ENCODE measurements around the gene MAMSTR.

DNA sequence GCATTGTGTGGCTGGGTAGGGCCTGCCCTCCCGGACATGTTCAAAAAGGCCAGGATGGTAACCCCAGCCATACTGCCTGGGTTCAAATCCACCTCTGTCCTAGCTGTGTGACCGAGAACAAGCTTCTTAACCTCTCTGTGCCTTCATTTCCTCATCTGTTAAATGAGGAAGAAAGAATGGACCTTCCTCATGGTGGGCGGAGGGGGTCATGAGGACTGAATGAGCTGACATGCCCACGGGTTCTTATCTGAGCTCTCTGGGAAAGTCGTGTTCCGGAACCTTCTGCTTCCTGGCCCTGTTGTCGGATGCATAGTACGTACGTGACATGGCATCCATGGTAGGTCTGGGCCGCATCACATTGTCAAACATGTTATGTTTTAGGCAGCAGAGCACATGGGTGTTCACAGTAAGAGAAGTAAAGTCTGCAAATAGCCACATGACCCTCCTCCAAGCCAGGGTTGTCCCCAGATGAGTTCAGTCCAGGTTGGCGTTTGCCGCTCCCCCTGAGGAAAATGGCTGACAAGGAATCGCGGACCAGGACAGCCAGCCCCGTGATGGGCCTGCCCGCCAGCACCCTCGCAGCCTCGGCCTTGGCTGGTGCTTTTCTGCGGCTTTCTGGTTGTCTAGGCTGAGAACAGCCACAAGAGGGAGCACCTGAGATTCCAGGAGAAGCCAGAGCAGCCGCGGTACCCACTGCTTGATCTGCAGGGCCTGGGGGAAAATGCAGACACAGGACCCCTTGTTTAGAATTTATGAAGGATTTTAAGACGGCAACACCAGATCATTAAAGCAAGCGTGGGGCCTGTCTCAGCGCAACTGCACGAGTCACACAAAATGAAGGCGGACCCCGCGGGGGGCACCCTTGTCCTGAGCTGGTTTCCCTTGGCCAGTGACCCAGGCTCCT, 44.4 kb downstream of the MAMSTR start:
- TF ChIP-seq BHLHE40 (IDR thresholded peaks at IDR 0.05; ENCODE audit: borderline replicate concordance) (no peak), FOXM1 (IDR thresholded peaks at IDR 0.05; ENCODE audit: borderline replicate concordance) (no peak), NFRKB (IDR thresholded peaks at IDR 0.05) (no peak), FOXA1 (IDR thresholded peaks at IDR 0.05) (no peak), SUZ12 (IDR thresholded peaks at IDR 0.05) (no peak), CTBP1 (IDR thresholded peaks at IDR 0.05; ENCODE audit: borderline replicate concordance) (no peak), ELF4 (IDR thresholded peaks at IDR 0.05) (no peak), L3MBTL2 (conservative IDR thresholded peaks at IDR 0.05) (no peak), SP1 (IDR thresholded peaks at IDR 0.05) (no peak)

Measured in HEK293T (cell line).